Measurements from ENCODE around the gene XRN1.
"Not testable (repeated sequence)": the region's sequence is repeated elsewhere in the genome, so short reads cannot be mapped to it uniquely, and the experiment has no call there.

XRN1 gene

GRCh38 chr3:142319094-142319493, 128.7 kb downstream of the XRN1 start:
- no peaks in the 10 kb centered on the region for H3K36me3 ChIP-seq (ENCODE audit: control insufficient read depth, low read depth, low read length)
- H3K9ac ChIP-seq (ENCODE audit: low read length) = no peak overlapping the region
- H3K27me3 ChIP-seq (ENCODE audit: control insufficient read depth, insufficient read depth, low read length) = no peaks in the 10 kb centered on the region
- no peak overlapping the region for H3K27ac ChIP-seq (ENCODE audit: low read length)
- no peaks in the 10 kb centered on the region for H3K9me3 ChIP-seq (ENCODE audit: control insufficient read depth, low read depth, low read length)
- H3K4me3 ChIP-seq (ENCODE audit: low read length) = no peak overlapping the region
- no peaks in the 10 kb centered on the region for H3K4me1 ChIP-seq (ENCODE audit: control insufficient read depth, low read depth, low read length)

GRCh38 chr3:142318331-142318730, 129.5 kb downstream of the XRN1 start:
- Histone ChIP-seq H3K36me3 (ENCODE audit: control insufficient read depth, low read depth, low read length) (no peaks in the 10 kb centered on the region), H3K27ac (ENCODE audit: low read length) (no peak overlapping the region), H3K9me3 (ENCODE audit: control insufficient read depth, low read depth, low read length) (no peaks in the 10 kb centered on the region), H3K9ac (ENCODE audit: low read length) (no peak overlapping the region), H3K4me1 (ENCODE audit: control insufficient read depth, low read depth, low read length) (no peaks in the 10 kb centered on the region), H3K27me3 (ENCODE audit: control insufficient read depth, insufficient read depth, low read length) (no peaks in the 10 kb centered on the region), H3K4me3 (ENCODE audit: low read length) (no peak overlapping the region)

DNA sequence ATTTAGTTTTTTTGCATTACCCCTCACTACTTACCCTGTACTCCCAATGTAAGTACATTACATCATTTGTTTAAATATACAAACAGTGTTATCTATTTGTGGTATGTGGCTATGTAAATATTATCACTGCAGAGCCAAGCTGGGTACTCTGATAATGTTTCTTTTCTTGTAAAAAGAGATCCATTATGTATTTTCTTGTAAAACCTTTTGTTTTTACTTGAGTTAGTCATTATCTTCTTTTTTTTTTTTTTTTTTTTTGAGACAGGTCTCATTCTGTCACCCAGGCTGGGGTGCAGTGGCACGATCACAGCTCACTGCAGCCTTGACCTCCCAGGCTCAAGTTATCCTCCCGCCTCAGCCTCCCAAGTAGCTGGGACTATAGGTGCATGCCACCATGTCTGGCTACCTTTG, 131.9 kb downstream of the XRN1 start:
- H3K36me3 ChIP-seq (ENCODE audit: control insufficient read depth, low read depth, low read length); H3K27ac ChIP-seq (ENCODE audit: low read length); H3K4me1 ChIP-seq (ENCODE audit: control insufficient read depth, low read depth, low read length); H3K4me3 ChIP-seq (ENCODE audit: low read length); H3K9me3 ChIP-seq (ENCODE audit: control insufficient read depth, low read depth, low read length); H3K27me3 ChIP-seq (ENCODE audit: control insufficient read depth, insufficient read depth, low read length); H3K9ac ChIP-seq (ENCODE audit: low read length): not testable (repeated sequence)

- H3K9ac ChIP-seq (ENCODE audit: low read length) = no peak overlapping the region
Measured at GRCh38 chr3:142315083-142315482, 132.8 kb downstream of the XRN1 start.

GRCh38 chr3:142310439-142310838, 137.4 kb downstream of the XRN1 start:
- Histone ChIP-seq H3K27me3 (ENCODE audit: control insufficient read depth, insufficient read depth, low read length) (no peaks in the 10 kb centered on the region), H3K4me1 (ENCODE audit: control insufficient read depth, low read depth, low read length) (no peaks in the 10 kb centered on the region), H3K9ac (ENCODE audit: low read length) (no peak overlapping the region), H3K4me3 (ENCODE audit: low read length) (no peak overlapping the region), H3K9me3 (ENCODE audit: control insufficient read depth, low read depth, low read length) (no peaks in the 10 kb centered on the region), H3K27ac (ENCODE audit: low read length) (no peak overlapping the region), H3K36me3 (ENCODE audit: control insufficient read depth, low read depth, low read length) (no peaks in the 10 kb centered on the region)

More at GRCh38 chr3:142315083-142315482, 132.8 kb downstream of the XRN1 start:
- H3K4me1 ChIP-seq (ENCODE audit: control insufficient read depth, low read depth, low read length) = no peaks in the 10 kb centered on the region
- no peak overlapping the region for H3K27ac ChIP-seq (ENCODE audit: low read length)
- no peak overlapping the region for H3K4me3 ChIP-seq (ENCODE audit: low read length)
- H3K27me3 ChIP-seq (ENCODE audit: control insufficient read depth, insufficient read depth, low read length) = no peaks in the 10 kb centered on the region
- H3K9me3 ChIP-seq (ENCODE audit: control insufficient read depth, low read depth, low read length) = no peaks in the 10 kb centered on the region
- no peaks in the 10 kb centered on the region for H3K36me3 ChIP-seq (ENCODE audit: control insufficient read depth, low read depth, low read length)

DNA sequence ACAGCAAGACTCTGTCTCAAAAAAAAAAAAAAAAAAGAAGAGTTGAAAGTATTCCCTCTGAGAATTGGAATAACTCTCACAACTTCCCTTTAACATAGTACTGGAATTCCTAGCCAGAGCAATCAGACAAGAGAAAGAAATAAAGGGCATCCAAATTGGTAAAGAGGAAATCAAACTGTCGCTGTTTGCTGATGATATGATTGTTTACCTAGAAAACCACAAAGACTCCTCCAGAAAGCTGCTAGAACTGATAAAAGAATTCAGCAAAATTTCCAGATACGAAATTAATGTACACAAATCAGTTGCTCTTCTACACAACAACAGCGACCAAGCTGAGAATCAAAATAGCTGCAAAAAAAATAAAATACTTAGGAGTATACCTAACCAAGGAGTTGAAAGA, 145.0 kb downstream of the XRN1 start:
- not testable (repeated sequence) for H3K36me3 ChIP-seq (ENCODE audit: control insufficient read depth, low read depth, low read length); H3K9me3 ChIP-seq (ENCODE audit: control insufficient read depth, low read depth, low read length); H3K4me3 ChIP-seq (ENCODE audit: low read length); H3K27me3 ChIP-seq (ENCODE audit: control insufficient read depth, insufficient read depth, low read length); H3K27ac ChIP-seq (ENCODE audit: low read length); H3K9ac ChIP-seq (ENCODE audit: low read length); H3K4me1 ChIP-seq (ENCODE audit: control insufficient read depth, low read depth, low read length)

- H3K4me1 ChIP-seq (ENCODE audit: control insufficient read depth, low read depth, low read length) = no peaks in the 10 kb centered on the region
- H3K27ac ChIP-seq (ENCODE audit: low read length) = no peak overlapping the region
- H3K4me3 ChIP-seq (ENCODE audit: low read length) = no peak overlapping the region
- H3K36me3 ChIP-seq (ENCODE audit: control insufficient read depth, low read depth, low read length) = no peaks in the 10 kb centered on the region
- no peak overlapping the region for H3K9ac ChIP-seq (ENCODE audit: low read length)
- H3K9me3 ChIP-seq (ENCODE audit: control insufficient read depth, low read depth, low read length) = no peaks in the 10 kb centered on the region
- H3K27me3 ChIP-seq (ENCODE audit: control insufficient read depth, insufficient read depth, low read length) = no peaks in the 10 kb centered on the region
Measured at GRCh38 chr3:142298626-142299025, 149.2 kb downstream of the XRN1 start.

- H3K4me1 ChIP-seq (ENCODE audit: control insufficient read depth, low read depth, low read length) = no peaks in the 10 kb centered on the region
- no peaks in the 10 kb centered on the region for H3K9me3 ChIP-seq (ENCODE audit: control insufficient read depth, low read depth, low read length)
- H3K27ac ChIP-seq (ENCODE audit: low read length) = no peak overlapping the region
- no peaks in the 10 kb centered on the region for H3K27me3 ChIP-seq (ENCODE audit: control insufficient read depth, insufficient read depth, low read length)
- H3K4me3 ChIP-seq (ENCODE audit: low read length) = no peak overlapping the region
- no peak overlapping the region for H3K9ac ChIP-seq (ENCODE audit: low read length)
- no peaks in the 10 kb centered on the region for H3K36me3 ChIP-seq (ENCODE audit: control insufficient read depth, low read depth, low read length)
Measured at GRCh38 chr3:142296507-142296906, 151.3 kb downstream of the XRN1 start.

DNA sequence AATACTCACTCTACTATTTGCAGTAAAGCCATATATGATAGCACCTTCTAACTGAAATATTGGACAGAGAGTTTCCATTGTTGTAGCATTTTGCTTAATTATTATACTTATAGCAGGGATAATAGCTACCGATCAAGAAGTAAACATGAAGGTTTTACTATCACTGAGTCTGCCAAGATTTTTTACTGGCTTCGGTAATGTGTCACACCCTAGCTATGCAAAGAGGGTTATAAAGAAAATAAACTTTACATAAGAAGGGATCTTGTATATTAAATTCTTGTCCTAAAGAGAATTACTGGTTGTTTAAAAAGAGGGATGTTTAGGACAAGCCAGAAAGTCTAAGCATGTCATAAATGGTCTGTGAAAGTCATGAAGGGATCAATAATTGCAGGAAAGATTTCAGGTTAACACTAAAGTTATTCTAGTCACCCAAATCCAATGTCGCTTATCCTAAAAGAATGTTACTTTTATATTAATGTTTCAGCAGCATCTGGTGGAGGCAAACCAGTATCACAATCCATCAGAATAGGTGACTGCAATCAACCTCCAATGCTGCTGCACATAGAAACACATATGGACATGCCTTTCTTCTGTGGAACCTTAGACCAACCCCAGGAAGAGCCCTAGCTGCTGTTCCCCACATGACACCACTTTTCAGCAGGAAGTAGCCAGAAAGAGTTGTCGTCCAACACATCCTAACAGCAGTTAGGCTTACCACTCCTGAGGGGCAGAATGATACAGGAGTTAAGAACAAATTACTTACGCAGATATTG, 159.8 kb downstream of the XRN1 start:
- Histone ChIP-seq H3K4me3 (ENCODE audit: low read length) (no peak overlapping the region), H3K36me3 (ENCODE audit: control insufficient read depth, low read depth, low read length) (no peaks in the 10 kb centered on the region), H3K9ac (ENCODE audit: low read length) (no peak overlapping the region), H3K27me3 (ENCODE audit: control insufficient read depth, insufficient read depth, low read length) (no peaks in the 10 kb centered on the region), H3K4me1 (ENCODE audit: control insufficient read depth, low read depth, low read length) (no peaks in the 10 kb centered on the region), H3K9me3 (ENCODE audit: control insufficient read depth, low read depth, low read length) (peaks cover 26% of the 10 kb centered on the region), H3K27ac (ENCODE audit: low read length) (no peak overlapping the region)

GRCh38 chr3:142285083-142285517, 162.7 kb downstream of the XRN1 start:
- Histone ChIP-seq H3K9me3 (ENCODE audit: control insufficient read depth, low read depth, low read length) (peaks cover 26% of the 10 kb centered on the region), H3K4me3 (ENCODE audit: low read length) (no peak overlapping the region), H3K27ac (ENCODE audit: low read length) (no peak overlapping the region), H3K27me3 (ENCODE audit: control insufficient read depth, insufficient read depth, low read length) (no peaks in the 10 kb centered on the region), H3K4me1 (ENCODE audit: control insufficient read depth, low read depth, low read length) (no peaks in the 10 kb centered on the region), H3K36me3 (ENCODE audit: control insufficient read depth, low read depth, low read length) (no peaks in the 10 kb centered on the region), H3K9ac (ENCODE audit: low read length) (no peak overlapping the region)

- Histone ChIP-seq H3K9me3 (ENCODE audit: control insufficient read depth, low read depth, low read length) (peaks cover 12% of the 10 kb centered on the region), H3K9ac (ENCODE audit: low read length) (no peak overlapping the region), H3K27me3 (ENCODE audit: control insufficient read depth, insufficient read depth, low read length) (peaks cover 10% of the 10 kb centered on the region), H3K4me3 (ENCODE audit: low read length) (no peak overlapping the region), H3K4me1 (ENCODE audit: control insufficient read depth, low read depth, low read length) (no peaks in the 10 kb centered on the region), H3K27ac (ENCODE audit: low read length) (no peak overlapping the region), H3K36me3 (ENCODE audit: control insufficient read depth, low read depth, low read length) (no peaks in the 10 kb centered on the region)
Measured at GRCh38 chr3:142282503-142282902, 165.3 kb downstream of the XRN1 start.

- no peak overlapping the region for H3K27ac ChIP-seq (ENCODE audit: low read length)
Measured at GRCh38 chr3:142281474-142281873, 166.4 kb downstream of the XRN1 start.

More at GRCh38 chr3:142281474-142281873, 166.4 kb downstream of the XRN1 start:
- H3K9ac ChIP-seq (ENCODE audit: low read length) = no peak overlapping the region
- no peak overlapping the region for H3K4me3 ChIP-seq (ENCODE audit: low read length)
- no peaks in the 10 kb centered on the region for H3K36me3 ChIP-seq (ENCODE audit: control insufficient read depth, low read depth, low read length)
- H3K9me3 ChIP-seq (ENCODE audit: control insufficient read depth, low read depth, low read length) = peaks cover 3% of the 10 kb centered on the region
- H3K27me3 ChIP-seq (ENCODE audit: control insufficient read depth, insufficient read depth, low read length) = peaks cover 10% of the 10 kb centered on the region
- no peaks in the 10 kb centered on the region for H3K4me1 ChIP-seq (ENCODE audit: control insufficient read depth, low read depth, low read length)

All from iPS-18a (cell line).